ENCODE data around the gene RPL32. TPM values are rescaled to one million over a fixed set of nuclear protein-coding genes. Genes with fewer than 3 reads are reported as not detected.

RPL32 gene
- total and polyA plus RNA-seq, 7 donors, result 920 to 3,640 (median 1,772) TPM

- H3K4me1 ChIP-seq, result peaks cover 0 to 11% (median 9%) of the 10 kb centered on the region in 4 donors
- WGBS, 2 donors, result 89 to 95% methylated on average over 24 of the region's 24 CpGs
- no peak for TF ChIP-seq CTCF (IDR thresholded peaks at IDR 0.05)
- TF ChIP-seq POLR2AphosphoS5 (IDR thresholded peaks at IDR 0.05), result no peak
- no peak for TF ChIP-seq POLR2A (IDR thresholded peaks at IDR 0.05)
- TF ChIP-seq EP300 (IDR thresholded peaks at IDR 0.05), result no peak
- intact Hi-C loops (cut with DNase I), result no loop called here
- H3K27me3 ChIP-seq, result no peaks in the 10 kb centered on the region
- no peak overlapping the region for H3K4me3 ChIP-seq
- no peak for DNase-seq
- H3K36me3 ChIP-seq, result peaks cover 26 to 73% (median 32%) of the 10 kb centered on the region in 4 donors
- no peak overlapping the region for H3K27ac ChIP-seq
- H3K9me3 ChIP-seq, result no peaks in the 10 kb centered on the region
These were observed 26.3 kb downstream of the RPL32 start for GRCh38 chr3:12815078-12815477.

- intact Hi-C loops (cut with DNase I), result no loop called here
- H3K4me1 ChIP-seq, result peaks cover 0 to 20% (median 16%) of the 10 kb centered on the region in 4 donors
- no peak for DNase-seq
- WGBS, 2 donors, result 91 to 95% methylated on average over 6 of the region's 6 CpGs
- H3K27ac ChIP-seq, result no peak overlapping the region
- no peak overlapping the region for H3K4me3 ChIP-seq
- no peaks in the 10 kb centered on the region for H3K27me3 ChIP-seq
- H3K36me3 ChIP-seq, result peaks cover 23 to 63% (median 31%) of the 10 kb centered on the region in 4 donors
- H3K9me3 ChIP-seq, result no peaks in the 10 kb centered on the region
- TF ChIP-seq EP300 (IDR thresholded peaks at IDR 0.05), result no peak
- no peak for TF ChIP-seq CTCF (IDR thresholded peaks at IDR 0.05)
- no peak for TF ChIP-seq POLR2A (IDR thresholded peaks at IDR 0.05)
- TF ChIP-seq POLR2AphosphoS5 (IDR thresholded peaks at IDR 0.05), result no peak
These were observed 27.4 kb downstream of the RPL32 start for GRCh38 chr3:12813967-12814366.

- Histone ChIP-seq H3K27me3 (no peaks in the 10 kb centered on the region), H3K27ac (no peak overlapping the region), H3K36me3 (peaks cover 23 to 57% (median 25%) of the 10 kb centered on the region in 4 donors), H3K4me1 (peaks cover 0 to 20% (median 16%) of the 10 kb centered on the region in 4 donors), H3K9me3 (no peaks in the 10 kb centered on the region), H3K4me3 (no peak overlapping the region)
- no peak for DNase-seq
- intact Hi-C loops (cut with DNase I), result no loop called here
- 86 to 89% methylated on average over 3 of the region's 3 CpGs for WGBS, 2 donors
- TF ChIP-seq POLR2A (IDR thresholded peaks at IDR 0.05), result no peak
- TF ChIP-seq CTCF (IDR thresholded peaks at IDR 0.05), result no peak
- no peak for TF ChIP-seq EP300 (IDR thresholded peaks at IDR 0.05)
- TF ChIP-seq POLR2AphosphoS5 (IDR thresholded peaks at IDR 0.05), result no peak
These were observed 28.6 kb downstream of the RPL32 start for GRCh38 chr3:12812812-12813211.

GRCh38 chr3:12810961-12811360 lies 30.4 kb downstream of the RPL32 start:
- peak overlapping the region; percentile 82 to 86 (median 85) for H3K27ac ChIP-seq
- peaks cover 0 to 20% (median 16%) of the 10 kb centered on the region in 4 donors for H3K4me1 ChIP-seq
- TF ChIP-seq EP300 (IDR thresholded peaks at IDR 0.05), result no peak
- TF ChIP-seq POLR2A (IDR thresholded peaks at IDR 0.05), result no peak
- TF ChIP-seq CTCF (IDR thresholded peaks at IDR 0.05), result no peak
- TF ChIP-seq POLR2AphosphoS5 (IDR thresholded peaks at IDR 0.05), result no peak
- no peak for DNase-seq
- H3K4me3 ChIP-seq, result no peak overlapping the region
- WGBS, 2 donors, result 64 to 76% methylated on average over 5 of the region's 5 CpGs
- intact Hi-C loops (cut with DNase I), result loop anchor here (2.0 kb wide), 1 partner anchor 30 kb away; the partner anchor contains the start of gene RPL32
- H3K9me3 ChIP-seq, result no peaks in the 10 kb centered on the region
- H3K27me3 ChIP-seq, result no peaks in the 10 kb centered on the region
- peaks cover 5 to 57% (median 12%) of the 10 kb centered on the region in 4 donors for H3K36me3 ChIP-seq

Data from sigmoid colon (tissue), 7 donors.